Naive B cell (primary cell): ENCODE results near the gene GNPDA1. TPM values are rescaled to one million over a fixed set of nuclear protein-coding genes. Genes with fewer than 3 reads are reported as not detected.

Experiments used
- ATAC-seq, 2 donors: fragments of 150-1000 bp; cut with Tn5 transposase; 2 replicates each; pipeline ENCODE4 v1.10.0; 2021; ENCODE audit warnings: low read depth in 2 of 2, mild to moderate bottlenecking in 2 of 2, moderate library complexity in 2 of 2
- DNase-seq: peaks from one replicate; pipeline ENCODE4 v3.0.0; 2022
- H3K27ac Mint-ChIP-seq, 6 donors: one replicate each; pipeline ENCODE4 v1.8.0; 2020 to 2022; ENCODE audit warnings: mild to moderate bottlenecking in 6 of 6, mixed read lengths in 6 of 6, moderate library complexity in 5 of 6, inconsistent platforms in 2 of 6
- H3K27me3 Mint-ChIP-seq, 3 donors: one replicate each; pipeline ENCODE4 v1.8.0; 2021 to 2022; ENCODE audit warnings: mixed read lengths in 3 of 3, mild to moderate bottlenecking in 1 of 3
- H3K36me3 Mint-ChIP-seq, 2 donors: one replicate each; pipeline ENCODE4 v1.8.0; 2020 to 2022; ENCODE audit warnings: mixed read lengths in 2 of 2, inconsistent platforms in 1 of 2, mild to moderate bottlenecking in 1 of 2
- H3K4me1 Mint-ChIP-seq, 3 donors: one replicate each; pipeline ENCODE4 v1.8.0; 2020 to 2022; ENCODE audit warnings: mixed read lengths in 3 of 3, inconsistent platforms in 1 of 3, mild to moderate bottlenecking in 1 of 3, moderate library complexity in 1 of 3
- H3K4me3 Mint-ChIP-seq, 8 donors: one replicate each; pipeline ENCODE4 v1.8.0; 2020 to 2022; ENCODE audit warnings: mild to moderate bottlenecking in 8 of 8, mixed read lengths in 8 of 8, moderate library complexity in 8 of 8, inconsistent platforms in 2 of 8
- H3K9me3 Mint-ChIP-seq, 7 donors: one replicate each; pipeline ENCODE4 v1.8.0; 2020 to 2022; ENCODE audit warnings: mixed read lengths in 7 of 7, mild to moderate bottlenecking in 5 of 7, inconsistent platforms in 2 of 7, moderate library complexity in 1 of 7
- polyA plus RNA-seq, 6 donors: library from polyadenylated mRNA; unstranded; fragments of 300-500 nt; fragmentation: Illumina TruSeq; gene quantifications; one replicate each; pipeline ENCODE4 v1.2.3, GENCODE V29; 2021; ENCODE audit warnings: low read depth in 6 of 6

Gene GNPDA1
- polyA plus RNA-seq, 6 donors from 2014 or later = 4.5 to 9.9 (median 6.2) TPM

DNA sequence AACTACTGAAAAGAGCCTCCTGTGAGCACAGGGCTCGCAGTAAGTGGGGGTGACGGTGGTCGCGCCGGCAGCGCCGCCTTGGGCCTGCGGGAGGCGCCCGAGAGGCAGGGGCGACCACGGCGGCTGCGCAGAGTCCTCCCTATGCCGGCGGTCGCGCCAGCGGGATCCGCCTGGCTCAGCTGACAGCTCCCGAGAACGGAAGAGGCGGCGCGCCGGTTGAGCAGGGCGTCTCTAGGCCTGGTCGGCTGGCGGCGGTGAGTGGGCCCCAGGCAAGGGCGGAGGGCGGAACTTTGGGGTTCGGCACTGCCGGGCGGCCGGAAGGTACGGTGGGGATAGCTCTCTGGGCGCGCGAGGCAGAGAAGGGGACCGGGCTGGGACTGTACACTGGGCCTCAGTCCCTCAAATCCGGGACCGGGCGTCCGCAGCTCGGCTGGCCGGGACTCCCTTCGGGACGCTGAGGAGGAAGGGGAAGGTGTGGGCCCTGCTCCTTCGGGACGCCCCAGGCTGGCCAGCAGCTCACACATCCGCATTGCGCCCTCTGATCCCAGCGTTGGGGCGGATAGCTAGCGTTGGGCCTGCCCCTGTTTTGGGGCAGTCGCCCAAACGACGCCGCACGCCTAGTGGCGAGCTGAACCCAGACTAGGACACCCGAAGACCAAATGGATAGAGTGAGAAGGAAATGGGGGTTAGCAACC lies 43.8 kb downstream of the GNPDA1 start, which contains the start of gene RNF14:
RNF14 (plus strand) TSS at position 192 of the 695 bp plus-strand sequence. CDS start 4,484 bp downstream, outside the sequence.
- DNase-seq (peak; percentile 95), ATAC-seq (peak; percentile 91 to 94)
- H3K4me1 Mint-ChIP-seq = peaks cover 28 to 44% (median 31%) of the 10 kb centered on the region in 3 donors
- H3K36me3 Mint-ChIP-seq = peaks cover 0 to 7% of the 10 kb centered on the region in 2 donors
- H3K4me3 Mint-ChIP-seq = peak within 1 kb of the TSS; percentile 89 to 99 (median 96)
- peak within 1 kb of the TSS; percentile 91 to 99 (median 97) for H3K27ac Mint-ChIP-seq
- H3K9me3 Mint-ChIP-seq = no peaks in the 10 kb centered on the region
- H3K27me3 Mint-ChIP-seq = no peaks in the 10 kb centered on the region

DNA sequence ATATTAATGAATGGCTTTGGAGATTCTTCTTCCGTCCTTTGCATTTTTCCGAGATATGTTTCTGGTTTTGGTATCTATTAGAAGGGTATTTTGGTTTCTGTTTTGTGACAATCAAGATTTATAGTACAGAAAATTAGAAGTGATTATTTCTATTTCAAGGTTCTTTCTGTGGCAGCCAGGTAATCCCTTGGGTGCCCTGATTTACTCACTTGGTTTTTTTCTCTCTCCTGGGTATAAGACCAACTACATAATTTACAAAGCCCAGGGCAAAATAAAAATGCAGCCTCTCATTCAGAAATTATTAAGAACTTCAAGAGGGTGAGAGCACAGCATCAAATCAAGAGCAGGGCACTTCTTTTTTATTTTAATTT lies 45.9 kb downstream of the GNPDA1 start:
- Mint-ChIP-seq H3K27ac (peak overlapping the region in 2 of 6 donors; percentile 21 to 23), H3K9me3 (no peaks in the 10 kb centered on the region), H3K36me3 (no peaks in the 10 kb centered on the region), H3K4me3 (peak overlapping the region in 2 of 8 donors; percentile 63 to 89), H3K27me3 (no peaks in the 10 kb centered on the region), H3K4me1 (peaks cover 28 to 44% (median 31%) of the 10 kb centered on the region in 3 donors)
- no peak for ATAC-seq
- DNase-seq = no peak

DNA sequence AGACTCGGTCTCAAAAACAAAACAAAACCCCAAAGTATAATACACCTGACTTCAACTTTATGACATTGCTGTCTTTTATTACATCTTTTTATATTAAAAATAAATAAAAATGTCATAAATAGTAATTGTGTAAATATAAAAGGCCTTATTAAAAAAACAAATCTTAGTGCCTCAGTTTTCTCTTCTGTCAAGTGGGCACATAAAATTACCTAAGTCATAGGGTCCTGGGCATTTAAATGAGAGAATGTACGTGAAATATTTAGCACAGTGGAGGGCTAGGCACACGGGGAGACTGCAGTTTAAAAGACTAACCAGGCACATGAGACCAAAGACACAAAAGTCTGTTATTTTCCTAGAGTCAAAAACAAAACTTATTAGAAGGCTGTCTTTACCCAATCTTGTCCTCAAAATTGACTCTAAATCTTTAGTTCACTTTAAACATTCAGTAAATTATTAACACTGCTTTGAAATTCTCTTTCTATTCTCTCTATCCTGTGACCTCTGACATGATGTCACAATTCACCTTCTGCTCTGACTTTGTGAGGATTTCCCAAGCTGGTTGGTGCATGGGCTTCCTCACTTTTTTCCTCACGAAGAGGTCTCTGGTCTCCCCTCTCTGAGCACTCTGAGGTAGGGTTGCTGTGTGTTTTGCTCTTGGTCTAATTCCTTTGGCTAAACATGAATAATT lies 46.4 kb downstream of the GNPDA1 start:
- Mint-ChIP-seq H3K27me3 (no peaks in the 10 kb centered on the region), H3K9me3 (no peaks in the 10 kb centered on the region), H3K36me3 (no peaks in the 10 kb centered on the region), H3K4me1 (peaks cover 28 to 42% (median 29%) of the 10 kb centered on the region in 3 donors), H3K27ac (peak overlapping the region in 2 of 6 donors; percentile 23 to 80), H3K4me3 (no peak overlapping the region)
- DNase-seq = no peak
- ATAC-seq = no peak

DNA sequence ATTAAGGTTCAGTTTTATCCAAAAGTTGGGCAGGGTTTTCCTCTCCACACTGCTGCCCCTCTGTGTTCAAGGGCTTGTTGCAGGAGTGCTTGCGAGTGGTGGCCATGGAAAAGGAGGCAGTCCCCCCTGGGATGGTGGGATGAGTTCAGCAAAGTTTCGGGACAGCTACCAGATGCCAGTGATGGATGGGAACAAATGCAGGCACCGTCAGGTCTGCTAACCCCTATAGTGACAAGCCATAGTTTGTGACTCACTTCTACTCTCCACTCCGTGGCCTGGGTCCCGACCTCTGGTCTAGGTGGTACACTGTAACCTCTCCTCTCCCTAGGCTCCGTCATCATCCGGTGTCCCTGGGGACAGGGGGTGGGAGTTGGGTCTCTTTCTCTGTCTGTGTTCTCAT lies 47.8 kb downstream of the GNPDA1 start:
- Mint-ChIP-seq H3K27me3 (peaks cover 0 to 1% (median 0%) of the 10 kb centered on the region in 3 donors), H3K4me3 (peak overlapping the region in 1 of 8 donors; percentile 47), H3K9me3 (no peaks in the 10 kb centered on the region), H3K27ac (no peak overlapping the region), H3K36me3 (no peaks in the 10 kb centered on the region), H3K4me1 (peaks cover 33 to 46% (median 34%) of the 10 kb centered on the region in 3 donors)
- DNase-seq (no peak), ATAC-seq (no peak)

DNA sequence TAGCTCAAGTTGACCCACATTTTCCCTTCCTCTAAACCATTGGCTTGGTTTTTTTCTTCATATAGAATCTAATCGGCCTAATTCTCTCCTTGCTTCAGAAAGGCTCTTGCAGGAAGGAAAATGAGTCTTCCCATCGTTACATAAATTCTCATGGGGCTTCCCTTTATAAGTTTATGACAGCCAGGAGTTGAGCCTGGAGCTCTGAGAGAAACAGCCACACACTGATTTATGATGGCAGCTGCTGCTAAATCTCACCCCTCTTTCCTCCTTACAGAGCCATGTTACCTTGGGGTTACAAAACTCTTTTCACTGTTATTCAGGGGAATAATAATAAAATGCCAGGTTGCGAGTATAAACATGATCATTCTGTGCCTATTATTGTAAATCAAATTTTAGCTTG lies 49.1 kb downstream of the GNPDA1 start:
- Mint-ChIP-seq H3K4me1 (peaks cover 26 to 36% (median 27%) of the 10 kb centered on the region in 3 donors), H3K27ac (no peak overlapping the region), H3K9me3 (no peaks in the 10 kb centered on the region), H3K36me3 (no peaks in the 10 kb centered on the region), H3K27me3 (peaks cover 0 to 15% (median 13%) of the 10 kb centered on the region in 3 donors), H3K4me3 (no peak overlapping the region)
- DNase-seq = no peak
- ATAC-seq = no peak

DNA sequence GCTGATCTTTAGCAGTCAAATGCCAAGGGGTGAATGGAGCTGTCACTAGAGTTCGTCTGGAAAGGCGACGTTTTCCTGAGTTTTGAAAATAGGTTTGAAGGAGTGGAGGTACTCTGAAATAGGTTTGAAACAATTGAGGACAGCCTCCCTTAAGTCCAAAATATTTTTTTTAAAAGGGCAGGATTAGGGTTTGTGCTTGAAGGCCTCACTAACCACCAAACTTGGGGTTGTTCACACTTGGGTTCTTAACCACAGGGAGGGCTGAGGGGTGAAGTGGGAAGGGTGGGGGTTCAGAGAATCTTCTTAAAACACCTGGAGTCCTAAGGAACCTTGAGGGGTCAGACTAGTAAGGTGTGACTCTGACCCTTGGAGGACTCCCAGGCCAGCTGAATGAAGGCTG lies 51.4 kb downstream of the GNPDA1 start:
- DNase-seq (no peak), ATAC-seq (no peak)
- no peaks in the 10 kb centered on the region for H3K36me3 Mint-ChIP-seq
- peak overlapping the region in 3 of 8 donors; percentile 22 to 71 (median 38) for H3K4me3 Mint-ChIP-seq
- no peak overlapping the region for H3K27ac Mint-ChIP-seq
- no peaks in the 10 kb centered on the region for H3K9me3 Mint-ChIP-seq
- peaks cover 21 to 28% (median 27%) of the 10 kb centered on the region in 3 donors for H3K4me1 Mint-ChIP-seq
- peaks cover 0 to 25% (median 17%) of the 10 kb centered on the region in 3 donors for H3K27me3 Mint-ChIP-seq

DNA sequence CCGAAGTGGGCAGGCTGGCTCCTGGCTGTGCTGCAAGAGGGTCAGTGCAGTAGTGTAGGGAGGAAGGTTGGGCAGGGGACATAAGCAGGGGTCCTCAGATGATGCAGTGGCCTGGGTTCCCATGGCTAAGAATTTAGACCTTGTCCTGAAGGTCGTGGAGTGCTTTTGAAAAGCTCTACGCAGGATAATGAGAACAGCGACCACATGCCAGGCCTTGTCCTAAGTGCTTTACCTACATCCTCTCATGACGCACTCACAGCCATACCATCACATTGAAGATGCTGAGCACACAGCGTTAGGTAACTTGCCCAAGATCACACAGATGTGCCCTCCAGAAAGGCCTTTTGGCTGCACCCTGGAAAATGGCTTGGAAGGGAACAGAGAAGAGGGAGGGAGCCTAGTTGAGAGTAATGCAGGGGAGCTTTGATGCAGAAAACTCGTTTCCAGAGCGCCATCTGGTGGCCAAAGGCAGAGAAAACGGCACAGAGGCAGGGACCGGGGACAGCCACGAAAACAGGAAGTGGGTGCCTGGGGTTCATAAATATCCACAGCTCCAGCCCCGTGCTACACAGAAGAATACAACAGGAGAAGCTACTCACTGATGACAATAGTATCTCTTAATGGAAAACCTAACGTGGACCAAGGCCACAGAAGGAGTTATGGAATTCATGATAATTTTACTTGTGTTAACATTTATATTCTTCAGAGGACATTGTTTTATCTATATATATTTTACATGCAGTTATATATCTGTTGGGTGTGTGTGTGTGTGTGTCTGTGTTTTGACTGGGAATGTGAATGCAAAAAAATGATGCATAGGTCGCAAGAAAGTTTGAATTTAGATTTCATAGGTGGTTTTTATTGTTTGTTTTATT lies 52.1 kb downstream of the GNPDA1 start:
- peaks cover 21 to 28% (median 27%) of the 10 kb centered on the region in 3 donors for H3K4me1 Mint-ChIP-seq
- peak overlapping the region in 2 of 6 donors; percentile 39 to 56 for H3K27ac Mint-ChIP-seq
- no peaks in the 10 kb centered on the region for H3K9me3 Mint-ChIP-seq
- H3K27me3 Mint-ChIP-seq = peaks cover 0 to 25% (median 17%) of the 10 kb centered on the region in 3 donors
- H3K4me3 Mint-ChIP-seq = peak overlapping the region in 6 of 8 donors; percentile 3 to 71 (median 50)
- DNase-seq = peak; percentile 86
- no peaks in the 10 kb centered on the region for H3K36me3 Mint-ChIP-seq
- peak; percentile 99 for ATAC-seq

DNA sequence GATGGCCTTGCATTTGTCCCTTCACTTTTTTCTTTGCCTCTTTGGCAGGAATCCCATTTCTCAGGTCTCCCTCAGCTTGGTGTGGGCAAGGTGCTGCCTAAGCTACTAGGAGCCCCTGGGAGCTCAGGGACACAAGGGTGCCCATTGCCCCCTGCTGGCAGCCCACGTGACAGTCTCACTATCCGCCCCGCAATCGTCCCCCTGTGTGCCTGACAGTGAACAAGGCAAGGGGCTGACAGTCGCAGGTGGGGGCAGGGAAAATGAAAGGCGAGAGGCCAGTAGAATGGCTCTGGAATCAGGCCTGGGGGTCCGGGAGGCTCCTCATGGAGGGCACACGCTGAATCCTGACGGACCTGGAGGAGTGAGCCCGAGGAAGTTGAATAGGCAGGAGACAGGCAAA lies 52.8 kb downstream of the GNPDA1 start:
- H3K27me3 Mint-ChIP-seq = peaks cover 0 to 25% (median 17%) of the 10 kb centered on the region in 3 donors
- H3K4me1 Mint-ChIP-seq = peaks cover 21 to 28% (median 27%) of the 10 kb centered on the region in 3 donors
- no peaks in the 10 kb centered on the region for H3K36me3 Mint-ChIP-seq
- DNase-seq (no peak), ATAC-seq (no peak)
- peak overlapping the region in 2 of 6 donors; percentile 17 to 83 for H3K27ac Mint-ChIP-seq
- peak overlapping the region in 1 of 8 donors; percentile 62 for H3K4me3 Mint-ChIP-seq
- H3K9me3 Mint-ChIP-seq = no peaks in the 10 kb centered on the region

DNA sequence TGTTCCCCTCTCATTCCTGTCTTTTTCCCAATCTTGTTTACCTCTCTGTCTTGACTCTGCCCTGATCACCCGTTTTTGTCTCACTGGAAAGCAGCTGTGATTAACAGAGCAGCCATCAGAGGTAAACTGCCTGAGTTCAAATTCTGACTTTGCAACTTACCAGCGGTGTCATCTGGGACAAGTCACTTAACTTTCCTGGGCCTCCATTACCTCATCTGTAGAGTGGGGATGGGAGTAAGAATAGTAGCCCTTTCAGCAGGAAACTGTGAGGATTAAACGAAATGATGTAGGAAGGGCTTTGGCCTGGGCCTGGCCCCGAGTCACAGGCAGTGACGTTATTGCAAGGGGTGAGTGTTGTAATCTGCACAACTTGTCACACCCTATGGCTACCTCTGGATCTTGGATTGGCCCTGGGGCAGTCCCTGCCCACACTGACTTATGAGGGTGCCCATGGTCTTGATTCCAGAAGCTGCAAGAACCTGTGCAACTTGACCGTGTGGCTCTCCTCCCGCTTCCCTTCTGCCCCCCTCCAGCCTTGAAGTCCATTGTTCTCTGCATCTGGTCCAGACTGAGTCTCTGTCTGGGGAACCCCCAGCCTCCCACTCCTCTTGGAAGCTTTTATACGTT lies 54.2 kb downstream of the GNPDA1 start:
- Mint-ChIP-seq H3K9me3 (no peaks in the 10 kb centered on the region), H3K4me3 (no peak overlapping the region), H3K4me1 (peaks cover 21 to 28% (median 27%) of the 10 kb centered on the region in 3 donors), H3K27me3 (peaks cover 0 to 25% (median 17%) of the 10 kb centered on the region in 3 donors), H3K27ac (peak overlapping the region in 1 of 6 donors; percentile 92), H3K36me3 (no peaks in the 10 kb centered on the region)
- DNase-seq = no peak
- ATAC-seq = no peak

DNA sequence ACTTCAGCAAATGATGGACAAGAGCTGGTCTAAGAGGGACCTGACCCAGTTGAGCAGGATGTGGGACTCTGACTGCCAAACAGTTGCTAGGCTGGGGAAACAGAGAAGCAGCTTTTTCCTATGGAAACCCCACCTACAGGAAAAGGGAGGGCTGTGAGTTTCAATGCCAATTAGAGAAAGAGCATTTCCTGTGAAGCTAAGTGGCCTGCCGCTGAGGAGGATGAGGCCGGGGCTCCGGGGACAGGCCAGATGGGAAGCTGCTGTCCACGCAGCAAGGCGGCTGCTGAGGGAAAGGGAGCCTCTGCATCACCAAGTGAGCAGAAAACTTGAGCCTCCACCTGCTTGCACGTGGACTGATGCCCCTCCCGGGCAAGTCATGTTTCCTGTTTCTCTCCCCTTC lies 54.7 kb downstream of the GNPDA1 start, which contains the start of gene PCDH12:
PCDH12 (minus strand) TSS at position 90 of the 400 bp plus-strand sequence. CDS start 351 bp downstream, outside the sequence.
- peak within 1 kb of the TSS in 1 of 8 donors; percentile 40 for H3K4me3 Mint-ChIP-seq
- H3K9me3 Mint-ChIP-seq = no peaks in the 10 kb centered on the region
- DNase-seq (no peak), ATAC-seq (no peak)
- no peaks in the 10 kb centered on the region for H3K36me3 Mint-ChIP-seq
- peak within 1 kb of the TSS in 1 of 6 donors; percentile 92 for H3K27ac Mint-ChIP-seq
- peaks cover 0 to 25% (median 17%) of the 10 kb centered on the region in 3 donors for H3K27me3 Mint-ChIP-seq
- H3K4me1 Mint-ChIP-seq = peaks cover 21 to 28% (median 27%) of the 10 kb centered on the region in 3 donors

DNA sequence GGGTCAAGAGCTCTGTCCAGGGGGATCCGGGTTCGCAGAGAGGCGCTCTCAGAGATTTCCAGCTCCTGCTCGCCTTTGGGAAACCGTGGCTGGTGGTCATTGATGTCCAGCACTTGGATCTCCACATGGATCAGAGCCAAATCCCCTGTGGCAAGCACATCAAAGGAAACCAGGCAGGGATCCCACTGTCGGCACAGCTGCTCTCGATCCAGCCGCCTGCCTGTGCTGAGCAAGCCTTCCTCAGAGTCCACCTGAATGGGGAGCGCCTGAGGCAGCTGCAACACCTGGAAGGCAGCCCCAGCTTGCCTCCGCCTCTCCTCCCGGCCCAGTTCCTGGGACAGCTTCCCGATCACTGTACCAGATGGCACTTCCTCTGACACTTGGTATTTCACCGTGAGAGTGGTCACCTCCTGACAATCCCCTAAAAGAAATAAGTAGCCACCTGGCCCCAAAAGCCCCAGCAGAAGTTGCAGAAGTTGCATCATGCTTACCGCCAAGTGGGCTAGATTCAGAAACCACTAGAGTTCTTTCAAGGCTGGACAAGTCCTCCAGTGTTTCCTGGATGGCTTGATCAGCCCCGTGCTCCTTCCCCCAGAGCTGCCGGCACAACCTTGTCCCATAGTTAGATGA lies 55.3 kb downstream of the GNPDA1 start:
- Mint-ChIP-seq H3K9me3 (no peaks in the 10 kb centered on the region), H3K36me3 (no peaks in the 10 kb centered on the region), H3K4me3 (peak overlapping the region in 1 of 8 donors; percentile 40), H3K27ac (no peak overlapping the region), H3K27me3 (peaks cover 0 to 25% (median 17%) of the 10 kb centered on the region in 3 donors), H3K4me1 (peaks cover 21 to 28% (median 27%) of the 10 kb centered on the region in 3 donors)
- no peak for ATAC-seq
- no peak for DNase-seq

DNA sequence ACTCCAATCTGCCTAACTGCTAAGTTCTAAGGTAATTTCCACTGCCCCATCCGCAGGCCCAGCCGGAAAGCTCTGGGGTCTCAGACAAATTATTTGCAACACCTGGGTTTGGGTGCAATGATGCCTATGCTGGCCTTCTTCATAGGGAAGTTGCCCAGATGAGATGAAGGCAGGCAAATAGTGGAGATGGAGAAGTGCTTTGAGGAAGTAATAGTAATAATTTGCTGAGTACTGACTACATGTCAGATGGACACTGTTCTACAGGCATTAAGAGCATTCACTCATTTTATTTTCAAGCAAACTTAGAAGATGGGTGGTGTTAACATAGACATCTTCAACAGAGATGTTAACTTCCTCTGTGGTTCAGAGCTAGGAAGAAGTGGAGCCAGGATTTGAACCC lies 58.6 kb downstream of the GNPDA1 start:
- Mint-ChIP-seq H3K4me1 (peaks cover 14 to 15% (median 14%) of the 10 kb centered on the region in 3 donors), H3K36me3 (no peaks in the 10 kb centered on the region), H3K4me3 (no peak overlapping the region), H3K9me3 (no peaks in the 10 kb centered on the region), H3K27me3 (peaks cover 0 to 17% (median 13%) of the 10 kb centered on the region in 3 donors), H3K27ac (peak overlapping the region in 2 of 6 donors; percentile 49 to 85)
- DNase-seq = no peak
- peak; percentile 27 to 28 for ATAC-seq
